Common myeloid progenitor, CD34-positive (primary cell): ENCODE data around the gene TENM4.
A peak's percentile ranks its signal among the peaks of the same experiment; 100 is the strongest.

ENCODE experiments used
- CTCF ChIA-PET: fragments of 350-600 bp; sonication (Branson Sonifier 250); formaldehyde crosslinking; loops from one replicate; lab custom pipeline; 2021; ENCODE audit warnings: antibody characterized with exemption; lab: Charles Lee
- POLR2A ChIA-PET: fragments of 350-600 bp; sonication (Branson Sonifier 250); formaldehyde crosslinking; loops from one replicate; lab custom pipeline; 2021; ENCODE audit warnings: antibody characterized with exemption; lab: Charles Lee
- DNase-seq, 3 donors: peaks; one replicate each; pipeline versions ENCODE4 v3.0.0 to v3.0.0-alpha.2; 2013
- H3K27ac ChIP-seq, 2 experiments: 1 replicate in 1 of 2; 2 replicates in 1 of 2; pipeline ENCODE4 v1.7.0; 2013; ENCODE audit warnings: inconsistent platforms in 2 of 2, low read length in 2 of 2, mild to moderate bottlenecking in 2 of 2, low read depth in 1 of 2, moderate library complexity in 1 of 2; ENCODE audit not compliant: severe bottlenecking in 2 of 2, insufficient read depth in 1 of 2, poor library complexity in 1 of 2
- H3K27me3 ChIP-seq, 5 experiments: replicated peaks in 2 of 5; 1 replicate in 3 of 5; 2 replicates in 2 of 5; pipeline versions ENCODE4 v1.6.1 to v1.7.0; 2013; ENCODE audit warnings: low read length in 4 of 5, mild to moderate bottlenecking in 2 of 5, moderate library complexity in 2 of 5, inconsistent platforms in 1 of 5; ENCODE audit not compliant: insufficient read depth in 5 of 5, control insufficient read depth in 4 of 5
- H3K36me3 ChIP-seq, 4 experiments: 1 replicate in 2 of 4; 2 replicates in 2 of 4; pipeline versions ENCODE4 v1.6.1 to v1.7.0; 2013; ENCODE audit warnings: low read length in 3 of 4, control low read depth in 1 of 4, mild to moderate bottlenecking in 1 of 4; ENCODE audit not compliant: control insufficient read depth in 4 of 4, insufficient read depth in 4 of 4
- H3K4me1 ChIP-seq, 4 experiments: 1 replicate in 3 of 4; 2 replicates in 1 of 4; pipeline versions ENCODE4 v1.6.1 to v1.7.1; 2013; ENCODE audit warnings: low read length in 3 of 4, mild to moderate bottlenecking in 3 of 4, control low read depth in 1 of 4, inconsistent platforms in 1 of 4, moderate library complexity in 1 of 4; ENCODE audit not compliant: control insufficient read depth in 4 of 4, insufficient read depth in 4 of 4; ENCODE audit errors: control extremely low read depth in 1 of 4
- H3K4me3 ChIP-seq, 7 experiments: 1 replicate in 4 of 7; 2 replicates in 3 of 7; pipeline versions ENCODE4 v1.5.1 to v1.7.0; 2013; ENCODE audit warnings: mild to moderate bottlenecking in 7 of 7, low read length in 6 of 7, moderate library complexity in 6 of 7, inconsistent platforms in 2 of 7, low read depth in 2 of 7, control low read depth in 1 of 7; ENCODE audit not compliant: insufficient read depth in 4 of 7, control insufficient read depth in 1 of 7; ENCODE audit errors: extremely low read depth in 1 of 7
- H3K9me3 ChIP-seq, 5 experiments: 1 replicate in 4 of 5; 2 replicates in 1 of 5; pipeline versions ENCODE4 v1.6.1 to v1.7.1; 2013; ENCODE audit warnings: low read length in 4 of 5, mild to moderate bottlenecking in 2 of 5, inconsistent platforms in 1 of 5, low read depth in 1 of 5, moderate library complexity in 1 of 5; ENCODE audit not compliant: control insufficient read depth in 4 of 5, insufficient read depth in 2 of 5; ENCODE audit errors: control extremely low read depth in 1 of 5
- WGBS: methylation state at CpG from one replicate; pipeline ENCODE4 v1.1.5; 2013; ENCODE audit not compliant: insufficient coverage; 5-methylcytosine and 5-hydroxymethylcytosine counted together

Gene TENM4

DNA sequence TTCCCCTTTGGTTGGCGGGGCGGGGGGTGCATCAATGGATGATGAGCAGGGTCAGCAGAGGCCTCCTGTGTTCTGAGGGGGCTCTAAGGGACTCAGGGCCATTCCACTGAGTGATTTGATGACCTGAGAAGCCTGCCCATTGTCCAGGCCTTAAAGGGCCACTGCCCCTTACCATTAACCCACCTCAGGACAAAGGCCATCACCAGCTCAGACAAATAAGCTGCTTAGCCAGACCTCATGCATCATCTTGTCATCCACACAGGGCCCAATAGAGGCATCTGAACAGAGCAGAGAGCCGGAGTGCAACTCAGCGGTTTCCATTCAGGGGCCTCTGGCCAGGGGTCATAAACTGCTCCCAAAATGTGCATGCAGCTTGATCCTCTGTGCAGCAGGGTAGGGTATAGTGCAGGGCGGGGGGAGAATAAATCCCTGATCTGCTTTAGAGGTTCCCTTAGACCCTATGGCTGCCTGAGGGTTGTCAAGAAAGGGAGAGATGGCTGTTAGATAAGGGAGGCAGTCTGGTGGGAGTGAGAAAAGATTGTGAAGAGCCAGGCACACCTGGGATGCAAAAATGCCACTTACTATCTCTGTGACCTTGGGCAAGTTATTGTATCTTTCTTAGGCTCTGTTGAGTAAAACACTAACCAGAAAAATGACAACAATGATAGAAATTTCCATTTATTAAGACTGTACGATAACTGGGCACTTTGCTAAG is 490.7 kb downstream of the TENM4 start:
- Histone ChIP-seq H3K4me3 (no peak overlapping the region), H3K27me3 (peaks cover 0 to 39% (median 6%) of the 10 kb centered on the region in 5 experiments), H3K27ac (no peak overlapping the region), H3K9me3 (peaks cover 0 to 7% (median 0%) of the 10 kb centered on the region in 5 experiments), H3K4me1 (peaks cover 0 to 4% (median 1%) of the 10 kb centered on the region in 4 experiments), H3K36me3 (no peaks in the 10 kb centered on the region)
- ChIA-PET POLR2A (no interaction called here), CTCF (no interaction called here)
- WGBS: 96% methylated on average over 5 of the region's 6 CpGs
- no peak for DNase-seq

DNA sequence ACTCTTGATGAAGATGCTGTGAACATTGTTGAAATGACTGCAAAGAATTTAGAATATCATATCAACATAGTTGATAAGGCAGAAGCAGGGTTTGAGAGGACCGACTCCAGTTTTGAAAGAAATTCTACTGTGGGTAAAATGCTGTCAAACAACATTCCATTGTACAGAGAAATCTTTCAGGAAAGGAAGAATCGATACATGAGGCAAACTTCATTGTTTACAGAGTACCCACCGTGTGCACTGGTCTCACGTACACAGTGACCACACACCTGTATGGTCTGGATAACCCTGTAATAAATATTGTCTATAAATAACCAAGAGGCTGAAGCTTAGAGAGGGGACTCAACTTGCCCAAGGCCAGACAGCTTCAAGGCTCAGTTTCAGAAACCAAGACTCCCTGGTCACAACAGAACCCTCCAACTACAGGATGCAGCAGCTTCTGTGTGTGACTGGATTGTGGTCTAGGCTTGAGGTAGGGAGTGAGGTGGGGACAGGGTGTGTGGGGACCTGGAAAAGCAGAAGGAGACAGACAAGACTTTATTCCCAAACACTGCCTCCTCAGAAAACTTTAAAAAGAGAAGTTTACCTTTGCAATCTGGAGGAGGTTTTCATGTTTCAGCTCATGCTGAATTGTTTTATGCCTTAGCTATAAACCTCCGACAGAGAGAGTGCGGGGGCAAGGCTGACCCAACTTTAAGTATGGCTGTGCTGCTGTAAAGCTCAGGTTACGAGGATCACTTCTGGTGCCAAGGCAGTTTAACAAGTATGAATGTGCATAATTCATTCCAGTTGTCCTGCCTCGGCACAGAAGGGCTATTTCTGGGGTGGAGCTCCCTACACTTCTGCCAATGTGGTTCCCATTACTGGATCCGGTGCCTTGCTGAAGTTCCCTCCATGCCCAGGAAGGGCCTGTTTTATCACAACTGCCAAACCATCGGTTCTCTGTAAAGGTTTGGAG is 493.6 kb downstream of the TENM4 start:
- Histone ChIP-seq H3K9me3 (peaks cover 0 to 7% (median 0%) of the 10 kb centered on the region in 5 experiments), H3K4me1 (no peaks in the 10 kb centered on the region), H3K4me3 (no peak overlapping the region), H3K36me3 (no peaks in the 10 kb centered on the region), H3K27ac (no peak overlapping the region), H3K27me3 (peaks cover 0 to 49% (median 6%) of the 10 kb centered on the region in 5 experiments)
- POLR2A ChIA-PET: no interaction called here
- 88% methylated on average over 5 of the region's 10 CpGs for WGBS
- DNase-seq: no peak
- CTCF ChIA-PET: no interaction called here

DNA sequence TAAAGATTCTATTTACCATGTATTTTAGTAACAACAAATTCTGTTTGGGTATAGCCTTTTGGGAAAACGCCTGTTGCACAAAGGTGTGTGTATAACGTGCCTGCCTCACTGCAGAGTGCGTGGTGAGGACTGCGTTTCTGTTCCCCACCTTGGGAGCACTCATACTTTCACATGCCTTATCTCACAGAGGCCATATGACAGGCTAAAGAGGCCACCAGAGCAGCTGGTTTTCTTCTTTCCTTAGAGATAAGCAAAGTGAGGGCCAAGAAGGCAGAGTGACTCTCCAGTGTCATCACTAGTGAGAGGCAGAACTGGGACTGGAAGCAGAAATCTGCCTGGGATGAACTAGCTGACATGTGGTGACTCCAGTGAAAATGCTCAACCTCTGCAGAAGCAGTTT is 497.0 kb downstream of the TENM4 start:
- no peaks in the 10 kb centered on the region for H3K4me1 ChIP-seq
- ChIA-PET POLR2A (no interaction called here), CTCF (no interaction called here)
- H3K9me3 ChIP-seq: peaks cover 0 to 7% (median 3%) of the 10 kb centered on the region in 5 experiments
- H3K4me3 ChIP-seq: no peak overlapping the region
- H3K27me3 ChIP-seq: peaks cover 0 to 61% (median 4%) of the 10 kb centered on the region in 5 experiments
- H3K27ac ChIP-seq: no peak overlapping the region
- WGBS: 46% methylated on average over 3 of the region's 4 CpGs
- DNase-seq: peak in 1 of 3 donors; percentile 8
- H3K36me3 ChIP-seq: no peaks in the 10 kb centered on the region

DNA sequence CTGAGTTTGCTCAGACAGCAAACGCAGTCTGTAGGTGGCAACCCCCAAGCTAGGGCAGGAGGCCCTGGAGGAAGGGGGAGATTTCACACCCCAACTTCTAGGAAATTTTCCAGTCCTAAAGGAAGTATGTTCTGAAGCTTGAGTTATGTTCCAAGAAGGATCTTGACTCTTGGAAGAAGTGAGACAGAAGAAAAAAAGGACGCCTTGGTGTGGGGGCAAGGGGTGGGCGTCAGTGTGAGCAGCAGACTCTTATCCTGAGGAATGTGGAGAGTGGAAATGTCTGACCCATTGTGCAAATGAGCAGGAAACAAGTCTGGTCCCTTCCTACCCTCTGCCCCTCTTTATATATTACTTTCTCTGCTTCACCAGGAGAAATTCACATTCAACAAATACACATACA is 497.7 kb downstream of the TENM4 start:
- H3K4me1 ChIP-seq: no peaks in the 10 kb centered on the region
- no peak overlapping the region for H3K27ac ChIP-seq
- H3K36me3 ChIP-seq: no peaks in the 10 kb centered on the region
- ChIA-PET CTCF (no interaction called here), POLR2A (no interaction called here)
- peaks cover 0 to 62% (median 5%) of the 10 kb centered on the region in 5 experiments for H3K27me3 ChIP-seq
- WGBS: 67% methylated on average over 3 of the region's 3 CpGs
- H3K4me3 ChIP-seq: no peak overlapping the region
- peaks cover 0 to 7% (median 3%) of the 10 kb centered on the region in 5 experiments for H3K9me3 ChIP-seq
- DNase-seq: no peak

DNA sequence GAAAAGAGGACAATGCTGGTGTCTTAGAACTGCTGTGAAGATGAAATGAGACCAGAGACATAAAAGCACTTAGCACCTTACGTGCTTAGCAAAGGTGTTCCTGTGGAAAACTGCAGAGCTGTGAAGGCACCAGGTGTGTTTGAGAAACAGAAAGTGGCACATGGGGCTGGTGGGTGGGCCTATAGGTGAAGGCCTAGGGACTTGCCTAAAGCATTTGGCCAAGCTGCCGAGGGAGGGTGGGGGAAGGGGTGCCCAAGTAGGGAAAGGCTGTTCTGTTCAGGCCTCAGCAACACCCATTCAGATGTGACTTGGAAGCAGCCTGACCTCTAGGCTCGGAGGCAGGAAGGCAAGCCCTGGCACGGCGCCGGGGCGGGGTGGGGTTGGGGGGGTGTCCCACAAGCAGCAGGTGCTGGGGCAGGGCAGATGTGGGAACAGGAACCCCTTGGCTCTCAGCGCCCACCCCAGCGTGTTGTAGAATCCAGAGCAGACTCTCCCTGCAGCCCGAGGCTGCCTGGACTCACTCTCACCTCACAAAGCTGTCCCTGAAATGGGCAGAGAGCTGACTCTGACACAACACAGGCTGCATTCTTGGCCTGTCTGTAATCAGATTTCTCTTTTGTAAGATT is 499.5 kb downstream of the TENM4 start:
- 79% methylated on average over 6 of the region's 10 CpGs for WGBS
- Histone ChIP-seq H3K4me3 (no peak overlapping the region), H3K27me3 (peaks cover 0 to 54% (median 7%) of the 10 kb centered on the region in 5 experiments), H3K4me1 (no peaks in the 10 kb centered on the region), H3K36me3 (no peaks in the 10 kb centered on the region), H3K27ac (no peak overlapping the region), H3K9me3 (peaks cover 0 to 6% (median 3%) of the 10 kb centered on the region in 5 experiments)
- DNase-seq: no peak
- CTCF ChIA-PET: no interaction called here
- POLR2A ChIA-PET: interaction anchor here (0.5 kb wide), 1 partner anchor 82 kb away, joined by 4 read pairs; no protein-coding TSS in a partner anchor

DNA sequence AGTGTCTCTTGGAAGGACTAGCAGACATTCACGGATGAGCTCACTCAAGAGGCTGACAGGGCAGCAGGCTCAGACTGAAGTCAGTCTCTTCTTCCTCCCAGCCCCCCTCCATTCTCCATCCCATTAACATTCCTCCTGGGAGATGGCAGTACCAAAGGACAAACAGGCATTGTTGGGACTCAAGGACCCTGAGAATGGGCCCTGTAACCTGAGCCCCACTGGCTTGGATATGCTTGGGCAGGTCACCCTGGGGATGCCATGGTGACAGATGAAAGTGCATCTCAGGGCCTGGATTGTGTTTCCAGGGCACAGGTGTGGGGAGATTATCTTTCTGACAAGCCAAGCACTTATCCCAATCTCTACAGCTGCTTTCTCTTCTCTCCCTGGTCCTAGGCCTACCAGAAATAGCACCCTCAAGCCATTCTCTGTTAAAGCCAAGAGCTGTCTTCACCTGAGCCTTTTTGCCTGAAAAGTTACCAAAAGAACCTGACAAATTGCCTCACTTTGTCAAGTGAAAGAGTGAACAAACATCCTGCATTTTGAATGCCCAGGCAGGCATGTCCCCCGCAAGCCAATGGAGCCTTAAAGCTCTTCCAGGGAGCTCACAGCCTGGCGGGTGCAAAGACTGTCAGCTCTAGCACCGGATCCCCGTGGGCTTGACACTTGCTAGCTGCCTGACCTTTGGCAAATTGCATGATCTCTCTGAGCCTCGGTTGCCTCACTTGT is 500.2 kb downstream of the TENM4 start:
- no peak for DNase-seq
- no peaks in the 10 kb centered on the region for H3K4me1 ChIP-seq
- WGBS: 83% methylated on average over 6 of the region's 6 CpGs
- H3K9me3 ChIP-seq: peaks cover 0 to 3% (median 0%) of the 10 kb centered on the region in 5 experiments
- ChIA-PET POLR2A (no interaction called here), CTCF (no interaction called here)
- no peak overlapping the region for H3K4me3 ChIP-seq
- peaks cover 0 to 52% (median 7%) of the 10 kb centered on the region in 5 experiments for H3K27me3 ChIP-seq
- no peak overlapping the region for H3K27ac ChIP-seq
- no peaks in the 10 kb centered on the region for H3K36me3 ChIP-seq
